AG10803 (cell line): Measurements from ENCODE around the gene PTPRZ1.

Source experiments
- DNase-seq: peaks from one replicate; pipeline ENCODE4 v3.0.0; 2010; ENCODE audit warnings: low read depth
- H3K4me3 ChIP-seq: 2 replicates; pipeline ENCODE4 v1.5.1; 2011; ENCODE audit warnings: mild to moderate bottlenecking, low read length, control low read depth
- TF ChIP-seq, protein P1 (sequence below): conservative IDR thresholded peaks from 2 replicates; pipeline ENCODE4 v1.5.1; 2011; ENCODE audit warnings: mild to moderate bottlenecking, low read length, control low read depth, inconsistent platforms

The PTPRZ1 gene

DNA sequence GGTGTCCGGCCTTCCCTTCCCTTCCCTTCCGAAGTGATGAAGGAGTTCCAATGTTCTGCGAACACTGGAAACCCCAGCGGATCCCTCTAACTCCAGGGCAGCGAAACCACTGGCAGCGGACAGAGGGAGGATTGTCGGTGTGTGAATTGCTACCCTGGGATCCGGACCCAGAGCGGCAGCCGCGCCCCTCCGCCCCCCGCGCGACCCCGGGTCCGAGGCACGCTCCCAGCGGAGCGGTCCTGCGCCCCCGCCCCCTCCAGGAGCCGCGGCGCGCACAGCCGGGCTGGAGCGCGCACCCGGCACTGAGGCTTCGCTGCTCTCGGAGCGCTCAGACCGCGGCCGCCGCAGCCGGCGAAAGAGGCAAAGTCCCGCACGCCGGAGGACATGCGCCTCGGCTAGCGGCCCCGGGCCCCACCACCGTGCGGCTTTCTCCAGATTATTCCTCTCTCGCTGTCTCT, at the start of gene PTPRZ1:
Gene PTPRZ1, plus strand, starts transcription at position 331 of the 458 bp plus-strand sequence. CDS start 339 bp downstream, outside the sequence.
- TF ChIP-seq, protein P1, sequence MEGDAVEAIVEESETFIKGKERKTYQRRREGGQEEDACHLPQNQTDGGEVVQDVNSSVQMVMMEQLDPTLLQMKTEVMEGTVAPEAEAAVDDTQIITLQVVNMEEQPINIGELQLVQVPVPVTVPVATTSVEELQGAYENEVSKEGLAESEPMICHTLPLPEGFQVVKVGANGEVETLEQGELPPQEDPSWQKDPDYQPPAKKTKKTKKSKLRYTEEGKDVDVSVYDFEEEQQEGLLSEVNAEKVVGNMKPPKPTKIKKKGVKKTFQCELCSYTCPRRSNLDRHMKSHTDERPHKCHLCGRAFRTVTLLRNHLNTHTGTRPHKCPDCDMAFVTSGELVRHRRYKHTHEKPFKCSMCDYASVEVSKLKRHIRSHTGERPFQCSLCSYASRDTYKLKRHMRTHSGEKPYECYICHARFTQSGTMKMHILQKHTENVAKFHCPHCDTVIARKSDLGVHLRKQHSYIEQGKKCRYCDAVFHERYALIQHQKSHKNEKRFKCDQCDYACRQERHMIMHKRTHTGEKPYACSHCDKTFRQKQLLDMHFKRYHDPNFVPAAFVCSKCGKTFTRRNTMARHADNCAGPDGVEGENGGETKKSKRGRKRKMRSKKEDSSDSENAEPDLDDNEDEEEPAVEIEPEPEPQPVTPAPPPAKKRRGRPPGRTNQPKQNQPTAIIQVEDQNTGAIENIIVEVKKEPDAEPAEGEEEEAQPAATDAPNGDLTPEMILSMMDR: no peak
- peak; percentile 11 for DNase-seq
- H3K4me3 ChIP-seq: peak within 1 kb of the TSS; percentile 55

DNA sequence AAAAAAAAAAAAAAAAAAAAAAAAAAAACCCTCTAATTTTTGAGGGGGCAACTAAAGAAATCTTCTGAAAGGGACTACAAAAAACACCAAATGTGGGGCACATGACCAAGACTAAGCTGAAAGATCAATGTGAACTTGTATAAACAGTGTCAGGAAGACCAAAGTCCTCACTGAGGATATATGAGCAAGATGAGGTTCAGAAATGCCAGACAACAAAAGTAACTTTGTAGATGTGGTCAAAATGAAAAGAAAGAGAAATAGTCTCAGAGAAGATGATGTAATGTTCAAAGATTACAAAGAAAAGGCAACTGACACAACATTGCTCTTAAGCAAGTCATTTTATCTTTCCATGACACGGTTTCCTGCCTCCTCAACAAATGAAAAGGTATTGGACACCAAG, 48.7 kb upstream of the PTPRZ1 start:
- no peak for DNase-seq
- no peak overlapping the region for H3K4me3 ChIP-seq
- TF ChIP-seq, protein P1: no peak

DNA sequence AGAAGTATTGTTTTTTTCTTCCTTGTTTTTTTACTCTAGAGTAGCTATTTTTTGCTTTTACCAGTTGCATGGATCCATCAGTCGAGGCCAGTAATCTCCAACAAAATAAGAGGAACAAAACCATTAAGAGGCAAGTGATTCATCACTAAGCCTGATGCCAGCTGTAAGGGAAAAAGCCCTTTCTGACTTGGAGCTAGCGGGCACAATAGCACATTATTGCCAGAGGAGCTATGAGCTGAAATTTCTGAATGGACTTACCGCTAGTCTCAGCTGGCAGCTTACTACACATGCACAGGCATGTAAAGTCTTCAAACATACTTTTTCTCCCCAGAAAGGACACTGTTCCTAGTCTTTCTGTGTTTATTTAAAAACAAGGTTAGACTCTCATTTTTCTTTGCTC, 41.6 kb upstream of the PTPRZ1 start:
- TF ChIP-seq, protein P1: no peak
- no peak overlapping the region for H3K4me3 ChIP-seq
- no peak for DNase-seq

DNA sequence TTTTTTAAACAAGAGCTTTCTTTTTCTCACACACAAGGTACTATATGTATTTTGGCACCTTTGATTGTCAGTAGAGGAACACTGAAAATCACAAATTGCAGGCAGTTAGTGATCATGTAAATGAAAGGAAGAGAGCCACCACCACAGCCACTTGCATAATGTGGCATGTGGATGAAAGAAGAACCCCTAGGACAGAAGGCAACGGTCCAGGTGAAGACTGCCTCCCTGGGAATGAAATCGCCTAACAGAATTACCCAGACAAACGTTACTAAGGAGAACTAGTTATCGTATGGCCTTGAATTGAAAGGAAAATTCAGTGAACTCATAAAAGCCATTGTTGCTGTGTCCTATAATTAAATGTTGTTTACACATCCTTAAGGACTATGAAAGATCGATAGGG, 41.2 kb upstream of the PTPRZ1 start:
- H3K4me3 ChIP-seq: no peak overlapping the region
- no peak for DNase-seq
- TF ChIP-seq, protein P1: no peak

GRCh38 chr7:121832347-121832746, 40.6 kb upstream of the PTPRZ1 start:
- TF ChIP-seq, protein P1: no peak
- no peak for DNase-seq

GRCh38 chr7:121833991-121834390, 39.0 kb upstream of the PTPRZ1 start:
- H3K4me3 ChIP-seq: no peak overlapping the region
- no peak for DNase-seq
- TF ChIP-seq, protein P1: no peak

More at GRCh38 chr7:121832347-121832746, 40.6 kb upstream of the PTPRZ1 start:
- H3K4me3 ChIP-seq: no peak overlapping the region

- DNase-seq: no peak
- TF ChIP-seq, protein P1: no peak
- no peak overlapping the region for H3K4me3 ChIP-seq
Observed at GRCh38 chr7:121837462-121837861, 35.5 kb upstream of the PTPRZ1 start.
